Measurements from ENCODE around the gene REV3L.
"Not testable (repeated sequence)": the region's sequence is repeated elsewhere in the genome, so short reads cannot be mapped to it uniquely, and the experiment has no call there.

The REV3L gene

GRCh38 chr6:111300938-111301800 lies 181.8 kb downstream of the REV3L start:
- DNase-seq (ENCODE audit: low read depth in 2 of 2): not testable (repeated sequence)

DNA sequence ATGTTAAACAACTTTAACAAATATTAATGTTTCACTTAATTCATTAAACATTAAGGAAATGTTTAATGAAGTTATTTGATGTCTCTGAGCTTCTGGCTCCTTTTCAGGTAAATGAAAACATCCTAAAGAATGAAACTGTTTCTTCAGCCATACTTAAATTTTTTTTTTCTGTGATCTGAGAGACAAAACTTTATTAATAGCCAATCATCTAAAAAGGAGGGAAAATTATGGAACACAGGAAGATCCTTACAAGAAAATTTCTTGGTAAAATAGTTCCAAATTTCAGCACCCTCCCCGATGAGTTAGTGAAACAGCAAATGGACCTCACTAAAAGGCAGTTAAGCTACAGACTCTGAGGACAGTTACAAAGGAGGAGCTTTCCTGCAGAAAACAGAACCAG lies 185.2 kb downstream of the REV3L start:
- DNase-seq (ENCODE audit: low read depth in 2 of 2): no peak

GRCh38 chr6:111294374-111294967 lies 188.5 kb downstream of the REV3L start:
- DNase-seq (ENCODE audit: low read depth in 2 of 2): no peak

GRCh38 chr6:111291336-111292259 lies 191.4 kb downstream of the REV3L start:
- DNase-seq (ENCODE audit: low read depth in 2 of 2): no peak

GRCh38 chr6:111290689-111291335 lies 192.2 kb downstream of the REV3L start:
- DNase-seq (ENCODE audit: low read depth in 2 of 2): not testable (repeated sequence)

DNA sequence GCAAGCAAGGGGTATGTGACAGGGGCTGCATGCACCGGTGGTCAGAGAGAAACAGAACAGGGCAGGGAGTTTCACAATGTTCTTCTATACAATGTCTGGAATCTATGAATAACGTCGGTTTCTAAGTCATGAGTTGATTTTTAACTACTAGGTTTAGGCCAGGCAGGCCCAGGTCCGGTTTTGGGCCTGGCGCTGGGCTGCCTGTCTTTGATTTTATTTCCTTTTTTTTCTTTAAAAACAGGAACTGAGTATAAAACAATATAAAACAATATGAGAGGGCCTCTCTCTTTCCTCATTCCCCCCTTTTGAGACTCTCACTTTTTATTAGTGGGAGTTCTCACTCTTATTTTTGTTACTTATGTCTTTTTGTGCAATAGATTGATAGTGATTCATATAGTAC lies 198.7 kb downstream of the REV3L start:
- DNase-seq (ENCODE audit: low read depth in 2 of 2): not testable (repeated sequence)

DNA sequence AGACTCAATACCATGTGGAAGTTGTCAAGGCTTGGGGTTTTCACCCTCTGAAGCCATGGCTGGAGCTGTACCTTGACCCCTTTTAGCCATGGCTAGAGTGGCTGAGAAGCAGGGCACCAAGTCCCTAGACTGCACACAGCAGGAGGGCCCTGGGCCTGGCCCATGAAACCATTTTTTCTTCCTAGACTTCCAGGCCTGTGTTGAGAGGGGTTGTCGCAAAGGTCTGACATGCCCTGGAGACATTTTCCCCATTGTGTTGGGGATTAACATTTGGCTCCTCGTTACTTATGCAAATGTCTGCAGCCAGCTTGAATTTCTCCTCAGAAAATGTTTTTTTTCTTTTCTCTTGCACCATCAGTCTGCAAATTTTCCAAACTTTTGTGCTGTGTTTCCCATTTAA lies 199.3 kb downstream of the REV3L start:
- DNase-seq (ENCODE audit: low read depth in 2 of 2): no peak

GRCh38 chr6:111282515-111282914 lies 200.5 kb downstream of the REV3L start:
- DNase-seq (ENCODE audit: low read depth in 2 of 2): no peak

DNA sequence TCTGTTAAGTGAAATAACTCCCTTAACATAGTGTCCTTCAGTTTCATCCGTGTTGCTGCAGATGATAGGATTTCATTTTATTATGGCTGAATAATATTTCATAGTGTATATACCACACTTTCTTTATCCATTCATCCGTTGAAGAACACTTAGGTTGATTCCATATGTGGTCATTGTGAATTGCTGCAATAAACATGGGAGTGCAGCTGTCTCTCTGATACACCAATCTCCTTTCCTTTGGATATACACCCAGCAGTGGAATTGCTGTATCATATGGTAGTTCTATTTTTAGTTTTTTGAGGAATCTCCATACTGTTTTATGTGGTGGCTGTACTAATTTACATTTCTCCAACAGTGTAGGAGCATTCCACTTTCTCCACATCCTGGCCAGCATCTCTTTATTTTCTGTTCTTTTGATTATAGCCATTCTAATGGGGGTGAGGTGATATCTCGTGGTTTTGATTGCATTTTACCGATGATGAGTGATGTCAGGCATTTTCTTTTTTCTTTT lies 202.5 kb downstream of the REV3L start:
- no peak for DNase-seq (ENCODE audit: low read depth in 2 of 2)

GRCh38 chr6:111278731-111279130 lies 204.3 kb downstream of the REV3L start:
- no peak for DNase-seq (ENCODE audit: low read depth in 2 of 2)

DNA sequence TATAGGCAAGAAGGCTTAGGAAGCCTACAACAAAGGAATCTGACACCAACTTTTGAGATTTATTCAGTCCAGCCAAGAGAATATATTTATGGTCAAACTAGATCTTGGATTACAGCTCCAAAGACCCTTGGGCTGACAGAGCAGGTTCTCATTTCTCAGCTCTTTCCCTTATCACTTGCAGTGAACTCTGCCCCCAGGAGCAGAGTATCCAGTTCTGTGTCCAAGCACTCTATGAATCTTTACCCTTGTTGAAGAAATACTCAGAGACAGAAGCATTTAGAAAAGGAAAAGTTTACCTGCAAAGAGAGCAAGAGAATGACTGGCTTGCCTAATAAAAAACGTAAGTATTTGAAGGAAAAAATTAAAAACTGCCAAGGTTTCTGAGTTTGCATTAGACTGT lies 205.2 kb downstream of the REV3L start:
- DNase-seq (ENCODE audit: low read depth in 2 of 2): no peak

DNA sequence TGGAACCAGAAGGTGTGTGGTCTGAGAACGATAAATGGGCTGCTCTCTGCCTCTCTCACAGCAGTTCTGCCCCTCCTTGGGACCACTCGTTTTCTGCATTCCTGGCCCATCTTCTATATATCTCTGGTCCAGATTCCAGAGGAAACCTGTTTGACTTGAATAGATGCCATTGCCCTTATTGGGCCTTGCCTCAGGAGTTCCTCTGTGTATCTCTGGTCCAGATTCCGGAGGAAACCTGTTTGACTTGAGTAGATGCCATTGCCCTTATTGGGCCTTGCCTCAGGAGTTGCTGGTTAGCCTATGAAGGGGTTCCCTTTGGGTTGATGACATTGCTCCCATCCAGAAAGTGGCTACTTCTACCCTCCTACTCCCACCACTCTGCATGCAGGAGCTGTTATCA lies 206.3 kb downstream of the REV3L start:
- no peak for DNase-seq (ENCODE audit: low read depth in 2 of 2)

DNA sequence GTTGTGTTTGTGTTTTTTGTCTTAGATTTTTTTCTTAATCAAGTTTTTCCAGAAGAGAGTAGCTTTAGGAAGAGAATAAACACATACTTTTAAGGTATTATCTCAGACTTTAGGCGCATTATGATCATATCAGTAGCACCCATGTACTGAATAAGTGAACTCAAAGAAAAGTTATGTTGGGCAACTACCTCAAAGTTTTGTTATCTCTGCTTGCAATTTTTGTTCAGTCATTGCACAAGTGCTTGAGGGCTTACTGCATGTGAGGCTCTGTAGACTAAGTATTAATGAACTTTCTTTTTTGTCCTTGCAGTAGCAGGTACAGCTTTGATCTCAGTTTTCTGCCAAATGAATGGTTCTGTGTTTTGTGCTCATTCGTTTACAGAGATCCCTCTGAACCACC lies 206.7 kb downstream of the REV3L start:
- DNase-seq (ENCODE audit: low read depth in 2 of 2): no peak

DNA sequence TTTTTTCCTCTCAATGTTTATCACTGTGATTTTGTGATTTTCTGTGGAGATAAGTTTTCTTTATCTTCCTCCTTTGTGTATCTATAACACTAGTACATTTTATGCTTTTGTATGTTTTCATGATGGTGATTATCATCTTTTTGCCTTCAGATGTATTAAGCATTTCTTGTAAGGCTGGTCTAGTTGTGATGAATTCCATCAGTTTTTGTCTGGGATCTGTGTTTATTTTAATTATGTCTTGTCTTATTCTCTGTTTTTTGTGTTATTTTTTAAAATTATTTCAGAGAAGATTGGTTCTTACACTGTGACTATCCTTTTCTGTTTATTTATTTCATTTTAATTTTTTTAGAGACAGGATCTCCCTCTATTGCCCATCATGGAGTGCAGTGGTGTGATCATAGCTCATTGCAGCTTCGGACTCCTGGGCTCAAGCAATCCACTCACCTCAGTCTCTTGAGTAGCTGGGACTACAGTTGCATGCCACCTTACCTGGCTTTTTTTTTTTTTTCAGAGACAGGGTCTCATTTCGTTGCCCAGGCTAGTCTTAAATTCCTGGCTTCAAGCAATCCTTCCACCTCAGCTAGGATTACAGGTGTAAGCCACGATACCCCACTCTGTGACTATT lies 208.3 kb downstream of the REV3L start:
- DNase-seq (ENCODE audit: low read depth in 2 of 2): no peak

DNA sequence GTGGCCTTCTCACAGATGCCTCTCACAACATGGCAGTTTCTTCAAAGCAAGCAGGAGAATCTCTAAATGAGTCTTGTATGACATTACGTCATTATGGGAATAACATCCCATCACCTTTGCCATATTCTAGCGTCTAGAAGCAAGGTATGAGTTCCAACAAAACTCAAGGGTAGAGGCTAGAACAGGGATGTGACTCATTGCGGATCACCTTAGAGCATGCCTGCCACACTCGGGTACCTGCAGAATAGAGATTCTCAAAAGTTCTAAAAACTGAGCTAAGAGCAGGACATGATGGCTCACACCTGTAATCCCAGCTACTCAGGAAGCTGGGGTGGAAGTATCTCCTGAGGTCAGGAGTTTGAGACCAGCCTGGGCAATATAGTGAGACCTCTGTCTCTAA lies 212.9 kb downstream of the REV3L start:
- DNase-seq (ENCODE audit: low read depth in 2 of 2): no peak

GRCh38 chr6:111269401-111269970 lies 213.5 kb downstream of the REV3L start:
- DNase-seq (ENCODE audit: low read depth in 2 of 2): no peak

- no peak for DNase-seq (ENCODE audit: low read depth in 2 of 2)
These were observed 215.2 kb downstream of the REV3L start for GRCh38 chr6:111267764-111268333.

- DNase-seq (ENCODE audit: low read depth in 2 of 2): no peak
These were observed 216.7 kb downstream of the REV3L start for GRCh38 chr6:111266276-111266675.

DNA sequence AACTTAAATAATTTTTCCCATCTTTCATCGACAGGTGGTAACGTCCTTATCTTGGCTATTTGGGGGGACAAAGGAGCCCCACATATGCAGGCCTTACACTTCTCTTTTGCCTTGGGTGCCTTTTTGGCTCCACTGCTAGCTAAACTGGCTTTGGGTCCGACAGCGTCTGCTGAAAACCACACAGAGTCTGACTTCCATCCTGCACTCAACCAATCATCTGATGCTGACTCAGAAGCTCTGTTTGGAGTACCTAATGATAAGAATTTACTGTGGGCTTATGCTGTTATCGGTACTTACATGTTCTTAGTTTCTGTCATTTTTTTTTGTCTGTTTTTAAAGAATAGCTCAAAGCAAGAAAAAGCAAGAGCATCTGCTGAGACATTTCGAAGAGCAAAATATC lies 217.2 kb downstream of the REV3L start:
- DNase-seq (ENCODE audit: low read depth in 2 of 2): no peak

DNA sequence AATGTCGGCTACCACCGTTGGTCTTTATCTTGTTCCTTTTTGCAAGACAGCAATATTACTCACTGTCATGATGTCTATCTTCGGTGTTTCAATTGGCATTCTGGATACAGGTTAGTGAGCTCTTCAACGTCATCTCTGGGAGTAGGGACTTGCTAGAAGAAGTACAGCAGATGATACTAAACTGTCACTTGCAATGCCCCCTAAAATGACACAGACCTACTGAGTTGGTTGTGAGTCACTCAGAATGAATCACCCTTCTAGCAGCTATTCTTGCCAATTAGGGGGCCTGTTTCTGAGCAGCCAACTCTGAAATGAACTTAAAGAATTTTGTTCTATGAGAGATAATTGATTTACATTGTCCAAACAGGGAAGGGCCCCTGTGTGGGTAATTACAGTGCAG lies 219.2 kb downstream of the REV3L start:
- DNase-seq (ENCODE audit: low read depth in 2 of 2): no peak

All from stimulated activated CD8-positive, alpha-beta memory T cell treated with anti-CD3 and anti-CD28 coated beads, Interleukin-2, amount 100 ng/mL, for 1 hour (primary cell).